ENCODE measurements around the gene KAZN.

DNA sequence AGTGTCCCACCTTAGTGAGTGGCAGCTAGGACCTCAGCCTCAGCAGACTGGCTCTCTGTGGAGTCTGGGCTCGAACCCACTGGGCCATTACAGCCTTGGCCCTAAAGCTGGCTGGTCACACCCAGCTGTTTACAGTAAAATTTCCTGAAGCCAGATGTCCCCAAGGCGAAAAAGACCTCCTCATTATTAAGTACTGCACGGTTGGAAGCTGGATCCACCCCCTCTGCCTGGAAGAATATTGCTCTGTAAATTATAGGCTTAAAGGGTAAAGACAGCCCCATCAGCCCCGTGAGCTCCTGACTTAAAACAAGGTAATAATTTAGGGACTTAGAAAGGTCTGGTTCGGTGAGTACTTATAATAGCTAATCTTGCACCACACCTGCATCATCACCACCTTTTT, 524.8 kb downstream of the KAZN start:
- no peak for TF ChIP-seq POLR2A (IDR thresholded peaks at IDR 0.05)
- TF ChIP-seq, protein P1, sequence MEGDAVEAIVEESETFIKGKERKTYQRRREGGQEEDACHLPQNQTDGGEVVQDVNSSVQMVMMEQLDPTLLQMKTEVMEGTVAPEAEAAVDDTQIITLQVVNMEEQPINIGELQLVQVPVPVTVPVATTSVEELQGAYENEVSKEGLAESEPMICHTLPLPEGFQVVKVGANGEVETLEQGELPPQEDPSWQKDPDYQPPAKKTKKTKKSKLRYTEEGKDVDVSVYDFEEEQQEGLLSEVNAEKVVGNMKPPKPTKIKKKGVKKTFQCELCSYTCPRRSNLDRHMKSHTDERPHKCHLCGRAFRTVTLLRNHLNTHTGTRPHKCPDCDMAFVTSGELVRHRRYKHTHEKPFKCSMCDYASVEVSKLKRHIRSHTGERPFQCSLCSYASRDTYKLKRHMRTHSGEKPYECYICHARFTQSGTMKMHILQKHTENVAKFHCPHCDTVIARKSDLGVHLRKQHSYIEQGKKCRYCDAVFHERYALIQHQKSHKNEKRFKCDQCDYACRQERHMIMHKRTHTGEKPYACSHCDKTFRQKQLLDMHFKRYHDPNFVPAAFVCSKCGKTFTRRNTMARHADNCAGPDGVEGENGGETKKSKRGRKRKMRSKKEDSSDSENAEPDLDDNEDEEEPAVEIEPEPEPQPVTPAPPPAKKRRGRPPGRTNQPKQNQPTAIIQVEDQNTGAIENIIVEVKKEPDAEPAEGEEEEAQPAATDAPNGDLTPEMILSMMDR (IDR thresholded peaks at IDR 0.05), result no peak
- no peak for TF ChIP-seq EP300 (IDR thresholded peaks at IDR 0.05)
